ENCODE results near the gene YJU2.
"Not testable (repeated sequence)": the region's sequence is repeated elsewhere in the genome, so short reads cannot be mapped to it uniquely, and the experiment has no call there.

YJU2 gene

DNA sequence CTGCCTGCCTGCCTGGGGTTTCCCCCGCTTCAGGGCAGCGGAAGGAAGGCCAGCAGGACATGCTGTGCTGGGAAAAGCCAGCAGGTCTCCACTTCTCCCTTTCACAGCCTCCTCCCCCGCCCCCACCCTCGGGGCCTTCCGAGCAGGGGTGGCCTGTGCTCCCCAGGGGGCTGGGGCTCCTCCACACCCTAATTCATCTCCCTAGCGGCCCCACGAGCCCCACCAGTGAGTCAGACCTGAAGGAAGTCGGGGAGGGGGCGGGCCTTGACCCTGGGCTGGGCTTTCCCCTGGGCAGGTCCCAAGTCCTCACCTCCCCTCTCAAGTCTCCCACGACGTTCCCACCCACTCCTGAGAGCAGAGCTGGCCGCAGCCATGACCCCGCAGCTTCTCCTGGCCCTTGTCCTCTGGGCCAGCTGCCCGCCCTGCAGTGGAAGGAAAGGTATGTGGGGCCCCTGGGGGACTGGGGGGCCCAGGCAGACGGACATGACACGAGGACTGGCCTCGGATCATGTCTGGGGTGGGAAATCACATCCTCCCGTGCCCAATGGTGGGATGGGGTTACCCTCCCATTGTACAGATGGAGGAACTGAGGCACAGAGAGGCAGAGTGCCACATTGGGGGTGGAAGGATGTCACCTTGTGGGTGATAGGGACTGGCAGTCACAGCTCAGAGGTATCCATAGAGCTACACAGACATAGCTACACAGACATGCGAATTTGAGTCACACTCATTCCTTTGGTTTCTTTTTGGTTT is 17.5 kb upstream of the YJU2 start, which contains the start of gene EBI3:
TSS of gene EBI3 (plus strand) at position 345 of the 753 bp plus-strand sequence. CDS start at position 373, 28 bp downstream.
- peak; percentile 50 for DNase-seq

DNA sequence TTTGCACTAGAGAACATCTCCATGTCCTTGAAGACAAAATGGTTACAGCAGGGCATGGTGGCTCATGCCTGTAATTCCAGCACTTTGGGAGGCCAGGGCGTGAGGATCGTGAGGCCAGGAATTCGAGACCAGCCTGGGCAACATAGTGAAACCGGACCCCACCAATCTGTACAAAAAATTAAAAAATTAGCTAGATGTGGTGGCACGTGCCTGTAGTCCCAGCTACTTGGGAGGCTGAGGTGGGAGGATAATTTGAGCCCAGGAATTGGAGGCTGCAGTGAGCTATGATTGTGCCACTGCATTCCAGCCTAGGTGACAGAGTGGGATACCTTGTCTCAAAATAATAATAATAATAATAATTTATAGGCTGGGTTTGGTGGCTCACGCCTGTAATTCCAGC is 16.6 kb upstream of the YJU2 start:
- not testable (repeated sequence) for DNase-seq

DNA sequence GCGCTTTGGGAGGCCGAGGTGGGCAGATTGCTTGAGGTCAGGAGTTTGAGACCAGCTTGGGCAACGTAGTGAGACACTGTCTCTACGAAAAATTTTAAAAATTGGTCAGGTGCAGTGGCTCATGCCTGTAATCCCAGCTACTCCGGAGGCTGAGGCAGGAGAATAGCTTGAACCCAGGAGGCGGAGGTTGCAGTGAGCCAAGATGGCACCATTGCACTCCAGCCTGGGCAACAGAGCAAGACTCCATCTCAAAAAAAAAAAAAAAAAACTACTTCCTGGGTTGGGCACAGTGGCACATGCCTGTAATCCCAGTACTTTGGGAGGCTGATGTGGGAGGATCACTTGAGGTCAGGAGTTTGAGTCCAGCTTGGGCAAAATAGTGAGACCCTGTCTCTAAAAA is 15.4 kb upstream of the YJU2 start:
- not testable (repeated sequence) for DNase-seq

DNA sequence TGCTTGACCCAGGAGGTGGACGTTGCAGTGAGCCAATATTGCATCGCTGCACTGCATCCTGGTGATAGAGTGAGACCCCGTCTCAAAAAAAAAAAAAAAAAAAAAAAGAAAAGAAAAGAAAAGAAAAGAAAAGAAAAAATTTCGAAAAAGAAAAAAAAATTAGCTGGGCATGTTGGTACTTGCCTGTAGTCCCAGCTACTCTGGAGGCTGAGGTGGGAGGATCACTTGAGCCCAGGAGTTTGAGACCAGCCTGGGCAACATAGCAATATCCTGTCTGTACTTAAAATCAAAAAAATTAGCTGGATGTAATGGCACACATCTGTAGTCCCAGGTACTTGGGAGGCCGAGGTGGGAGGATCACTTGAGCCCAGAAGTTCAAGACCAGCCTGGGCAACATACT is 14.7 kb upstream of the YJU2 start:
- not testable (repeated sequence) for DNase-seq

DNA sequence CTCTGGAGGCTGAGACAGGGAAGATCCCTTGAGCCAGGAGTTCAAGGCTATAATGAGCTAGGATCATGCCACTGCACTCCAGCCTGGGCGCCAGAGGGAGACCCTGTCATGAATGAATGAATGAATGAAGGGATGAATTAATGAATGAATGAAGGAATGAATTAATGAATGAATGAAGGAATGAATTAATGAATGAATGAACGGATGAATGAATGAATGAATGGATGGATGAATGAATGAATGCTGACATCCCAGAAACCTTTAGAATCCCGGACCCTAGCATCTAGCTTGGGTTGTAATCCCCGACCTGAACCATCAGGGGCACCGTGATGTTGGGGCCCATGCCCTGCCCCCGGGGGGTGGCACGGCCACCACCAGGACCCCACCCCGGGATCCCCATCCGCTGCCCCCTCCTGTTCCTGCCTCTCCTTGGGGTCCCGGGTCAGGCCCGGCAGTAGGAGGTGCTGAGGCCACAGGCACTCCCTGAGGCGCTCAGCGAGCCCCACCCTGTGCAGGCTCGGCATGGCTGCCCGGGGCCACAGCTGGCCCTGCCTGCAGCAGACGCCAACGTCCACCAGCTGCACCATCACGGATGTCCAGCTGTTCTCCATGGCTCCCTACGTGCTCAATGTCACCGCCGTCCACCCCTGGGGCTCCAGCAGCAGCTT is 14.1 kb upstream of the YJU2 start:
- no peak for DNase-seq

DNA sequence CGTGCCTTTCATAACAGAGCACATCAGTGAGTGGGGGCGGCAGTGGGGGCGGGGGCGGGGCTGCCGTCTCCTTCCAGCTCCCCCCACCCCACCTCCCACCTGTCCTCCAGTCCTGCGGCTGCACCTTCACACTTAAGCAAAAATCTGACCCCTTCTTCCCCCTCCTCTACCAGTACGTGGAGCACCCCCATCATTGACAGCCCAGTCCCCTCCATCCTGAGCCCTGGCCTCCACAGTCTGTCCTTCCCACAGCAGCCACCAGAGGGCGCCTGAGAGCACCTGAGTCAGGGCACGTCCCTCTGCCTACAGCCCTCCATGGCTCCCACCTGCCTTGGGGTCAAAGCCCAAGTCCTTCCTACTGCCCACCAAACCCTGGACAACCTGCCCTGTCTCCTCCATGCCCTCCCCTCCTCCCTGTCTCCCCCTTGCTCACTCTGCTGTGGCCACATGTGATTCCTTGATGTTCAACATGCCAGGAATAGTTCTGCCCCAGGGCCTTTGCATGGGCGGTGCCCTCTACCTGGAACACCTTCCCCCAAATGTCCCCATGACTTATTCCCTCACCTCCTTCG is 13.5 kb upstream of the YJU2 start:
- DNase-seq = peak; percentile 16

DNA sequence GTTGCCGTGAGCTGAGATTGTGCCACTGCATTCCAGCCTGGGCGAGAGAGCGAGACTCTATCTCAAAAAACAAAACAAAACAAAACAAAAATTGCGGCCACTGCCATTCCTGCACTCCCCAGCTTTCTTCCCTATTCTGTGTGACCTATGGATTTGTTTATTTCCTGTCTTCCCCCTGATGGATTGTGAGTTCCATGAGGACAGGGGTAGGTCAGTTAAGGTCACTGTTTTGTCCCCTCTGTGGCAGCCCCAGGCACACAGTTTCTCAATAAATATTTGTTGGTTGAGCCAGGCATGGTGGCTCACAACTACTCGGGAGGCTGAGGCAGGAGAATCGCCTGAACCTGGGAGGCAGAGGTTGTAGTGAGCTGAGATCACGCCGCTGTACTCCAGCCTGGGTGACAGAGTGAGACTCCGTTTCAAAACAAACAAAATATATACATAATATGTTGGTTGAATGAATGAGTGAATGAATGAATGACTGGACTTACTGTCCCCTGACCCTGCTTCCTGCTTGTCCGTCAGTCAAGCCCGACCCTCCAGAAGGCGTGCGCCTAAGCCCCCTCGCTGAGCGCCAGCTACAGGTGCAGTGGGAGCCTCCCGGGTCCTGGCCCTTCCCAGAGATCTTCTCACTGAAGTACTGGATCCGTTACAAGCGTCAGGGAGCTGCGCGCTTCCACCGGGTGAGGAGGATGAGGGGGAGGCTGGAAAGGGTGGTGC is 12.6 kb upstream of the YJU2 start:
- no peak for DNase-seq

DNA sequence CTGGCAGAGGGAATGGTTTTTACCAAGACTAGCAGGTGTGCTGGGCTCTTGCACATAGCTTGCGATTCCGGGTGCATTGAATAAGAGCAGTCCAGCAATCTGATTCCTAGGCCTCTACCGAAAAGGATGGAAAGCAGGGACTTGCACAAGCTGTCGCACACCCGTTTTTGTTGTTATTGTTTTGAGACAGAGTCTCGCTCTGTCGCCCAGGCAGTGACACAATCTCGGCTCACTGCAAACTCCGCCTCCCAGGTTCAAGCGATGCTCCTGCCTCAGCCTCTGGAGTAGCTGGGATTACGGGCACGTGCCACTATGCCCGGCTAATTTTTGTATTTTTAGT is 12.0 kb upstream of the YJU2 start:
- no peak for DNase-seq

DNA sequence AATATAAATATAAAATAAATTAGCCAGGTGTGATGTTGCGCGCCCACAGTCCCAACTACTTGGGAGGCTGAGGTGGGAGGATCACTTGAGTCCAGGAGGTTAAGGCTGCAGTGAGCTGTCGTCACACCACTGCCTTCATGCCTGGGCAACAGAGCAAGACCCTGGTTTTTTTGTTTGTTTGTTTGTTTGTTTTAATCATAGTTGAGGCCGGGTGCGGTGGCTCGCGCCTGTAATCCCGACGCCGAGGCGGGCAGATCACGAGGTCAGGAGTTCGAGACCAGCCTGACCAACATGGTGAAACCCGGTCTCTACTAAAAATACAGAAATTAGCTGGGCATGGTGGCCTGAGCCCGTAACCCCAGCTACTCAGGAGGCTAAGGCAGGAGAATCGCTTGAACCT is 9.4 kb upstream of the YJU2 start:
- DNase-seq = not testable (repeated sequence)

DNA sequence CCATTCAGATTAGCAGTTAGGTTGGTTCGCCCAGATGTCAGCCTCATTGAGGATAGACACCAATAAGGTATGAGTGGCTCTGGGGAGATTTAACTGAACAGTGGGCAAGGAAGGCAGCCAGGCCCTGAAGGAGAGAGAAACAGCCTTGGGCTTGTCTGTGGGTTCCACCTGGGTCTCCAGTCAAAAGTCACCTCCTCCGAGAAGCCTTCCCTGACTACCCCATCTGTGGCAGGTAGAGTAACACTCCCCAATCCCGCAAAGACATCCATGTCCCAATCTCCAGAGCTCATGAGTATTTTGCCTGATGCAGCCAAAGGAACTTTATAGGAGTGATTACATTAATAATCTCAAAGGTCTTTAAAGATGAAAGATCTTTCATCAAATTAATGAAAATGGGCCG is 8.0 kb upstream of the YJU2 start:
- DNase-seq = no peak

DNA sequence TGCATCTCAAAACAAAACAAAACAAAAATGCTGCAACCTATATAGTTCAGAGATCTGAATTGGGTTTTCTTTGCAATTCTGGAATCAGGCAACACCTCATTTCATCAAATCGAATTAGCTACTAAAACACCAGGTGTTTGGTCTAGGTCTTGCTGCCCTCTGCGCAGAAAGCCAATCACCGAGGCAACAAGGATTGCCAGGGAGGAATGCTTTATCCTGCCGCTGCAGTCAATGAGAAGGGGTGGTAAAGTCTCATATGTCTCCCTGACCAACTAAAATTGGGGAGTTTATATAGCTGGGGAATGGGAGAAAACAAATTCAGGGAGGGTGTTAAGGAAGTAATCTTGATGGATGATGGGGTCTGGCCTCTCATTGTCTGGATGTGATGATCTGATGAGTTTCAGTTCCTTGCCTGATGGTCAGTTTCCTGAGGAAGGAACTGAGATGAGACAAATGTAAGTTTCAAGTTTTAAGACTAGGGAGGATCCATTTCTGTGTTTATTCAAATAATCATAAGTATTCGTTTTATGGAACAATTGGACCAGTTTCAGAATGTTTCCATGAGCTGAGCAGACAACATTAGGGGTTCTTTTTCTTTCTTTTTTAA is 5.0 kb upstream of the YJU2 start:
- no peak for DNase-seq

DNA sequence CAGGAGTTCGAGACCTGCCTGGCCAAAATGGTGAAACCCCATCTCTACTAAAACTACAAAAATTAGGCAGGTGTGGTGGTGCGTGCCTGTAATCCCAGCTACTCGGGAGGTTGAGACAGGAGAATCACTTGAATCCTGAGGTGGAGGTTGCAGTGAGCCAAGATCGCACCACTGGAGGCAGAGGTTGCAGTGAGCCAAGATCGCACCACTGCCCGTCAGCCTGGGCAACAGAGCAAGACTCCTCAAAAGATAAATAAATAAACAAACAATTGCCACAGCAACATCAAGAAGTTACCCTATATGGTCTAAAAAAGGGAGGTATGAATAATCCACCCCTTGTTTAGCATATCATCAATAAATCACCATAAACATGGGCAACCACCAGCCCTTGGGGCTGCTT is 942 bp upstream of the YJU2 start:
- DNase-seq = not testable (repeated sequence)

DNA sequence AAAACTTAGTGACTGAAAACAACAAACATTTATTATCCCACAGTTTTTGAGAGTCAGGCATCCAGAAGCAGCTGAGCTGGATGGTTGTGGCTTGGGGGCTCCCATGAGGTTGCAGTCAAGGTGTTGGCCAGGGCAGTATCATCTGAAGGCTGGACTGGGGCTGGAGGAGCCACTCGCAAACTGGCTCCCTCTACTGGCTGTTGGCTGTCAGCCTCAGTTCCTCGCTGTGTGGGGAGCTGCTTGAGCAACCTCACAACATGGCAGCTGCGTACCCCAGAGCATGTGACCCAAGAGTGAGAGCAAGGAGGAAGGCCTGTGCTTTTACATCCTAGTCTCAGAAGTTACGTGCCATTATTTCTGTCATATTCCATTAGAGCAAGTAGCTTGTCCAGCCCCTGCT is 9.7 kb downstream of the YJU2 start:
- no peak for DNase-seq

DNA sequence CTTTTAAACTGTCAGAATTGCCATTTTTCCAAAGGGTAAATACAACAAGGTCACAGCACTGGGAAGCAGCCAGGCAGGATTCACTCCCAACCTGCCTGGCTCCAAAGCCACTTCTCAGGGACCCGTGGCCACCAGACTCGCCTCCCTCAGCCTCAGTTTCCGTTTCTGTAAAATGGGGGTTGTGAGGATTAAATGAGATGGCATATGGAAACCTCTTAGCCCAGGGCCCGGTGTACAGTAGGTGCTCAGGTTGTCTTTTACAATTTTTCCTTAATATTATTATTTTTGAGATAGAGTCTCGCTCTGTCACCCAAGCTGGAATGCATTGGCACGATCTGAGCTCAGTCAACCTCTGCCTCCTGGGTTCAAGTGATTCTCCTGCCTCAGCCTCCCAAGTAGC is 10.1 kb downstream of the YJU2 start:
- DNase-seq = no peak

DNA sequence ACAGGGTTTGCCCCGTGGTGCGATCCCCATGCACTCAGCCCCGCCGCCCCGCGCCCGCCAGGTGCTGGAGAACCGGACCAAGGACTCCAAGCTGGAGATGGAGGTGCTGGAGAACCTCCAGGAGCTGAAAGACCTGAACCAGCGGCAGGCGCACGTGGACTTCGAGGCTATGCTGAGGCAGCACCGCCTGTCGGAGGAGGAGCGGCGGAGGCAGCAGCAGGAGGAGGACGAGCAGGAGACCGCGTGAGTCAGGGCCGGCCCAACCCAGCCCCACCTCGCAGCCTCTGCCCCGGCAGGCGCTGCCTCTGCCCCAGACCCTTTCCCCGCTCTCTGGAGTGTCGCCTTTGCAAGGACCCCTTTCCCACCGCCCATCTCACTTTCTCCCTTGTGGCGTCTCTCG is 11.3 kb downstream of the YJU2 start:
- no peak for DNase-seq

DNA sequence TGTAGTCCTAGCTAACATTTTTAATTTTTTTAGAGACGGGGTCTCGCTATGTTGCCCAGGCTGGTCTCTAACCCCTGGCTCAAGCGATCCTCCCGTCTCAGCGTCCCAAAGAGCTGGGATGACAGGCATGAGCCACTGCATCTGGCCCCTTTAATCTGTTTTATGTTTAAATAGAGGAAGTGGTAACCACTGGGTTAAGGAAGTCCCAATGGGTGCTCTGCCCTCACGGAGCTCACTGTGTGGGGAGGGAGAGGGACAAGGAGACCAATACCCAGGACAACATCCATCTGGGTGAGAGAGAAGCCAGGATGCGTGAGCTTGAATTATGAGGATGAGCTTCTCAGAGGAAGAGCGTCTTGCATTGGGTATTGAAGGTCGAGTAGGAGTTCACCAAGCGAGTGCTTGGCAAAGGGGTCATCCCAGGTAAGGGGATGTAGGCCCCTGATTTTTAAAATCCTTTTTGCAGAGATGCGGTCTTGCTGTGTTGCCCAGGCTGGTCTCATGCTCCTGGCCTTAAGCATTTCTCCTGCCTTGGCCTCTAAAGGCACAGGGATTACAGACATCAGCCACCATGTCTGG is 13.8 kb downstream of the YJU2 start:
- DNase-seq = no peak

DNA sequence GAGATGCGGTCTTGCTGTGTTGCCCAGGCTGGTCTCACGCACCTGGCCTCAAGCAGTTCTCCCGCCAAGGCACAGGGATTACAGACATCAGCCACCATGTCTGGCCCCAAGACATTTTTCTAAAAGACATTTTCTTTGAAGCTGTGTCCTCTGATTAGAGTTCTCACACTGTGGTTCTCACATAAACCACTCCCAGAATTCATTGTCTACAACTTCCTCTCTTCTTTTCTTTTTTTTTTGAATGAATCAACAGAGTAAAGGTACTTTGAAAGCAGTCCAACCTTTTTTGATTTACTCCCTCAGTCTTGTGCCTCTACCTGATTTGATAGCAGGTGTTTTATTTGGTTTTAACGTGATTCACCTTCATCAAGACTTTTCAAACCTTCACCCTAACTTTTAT is 17.9 kb downstream of the YJU2 start:
- DNase-seq = no peak

DNA sequence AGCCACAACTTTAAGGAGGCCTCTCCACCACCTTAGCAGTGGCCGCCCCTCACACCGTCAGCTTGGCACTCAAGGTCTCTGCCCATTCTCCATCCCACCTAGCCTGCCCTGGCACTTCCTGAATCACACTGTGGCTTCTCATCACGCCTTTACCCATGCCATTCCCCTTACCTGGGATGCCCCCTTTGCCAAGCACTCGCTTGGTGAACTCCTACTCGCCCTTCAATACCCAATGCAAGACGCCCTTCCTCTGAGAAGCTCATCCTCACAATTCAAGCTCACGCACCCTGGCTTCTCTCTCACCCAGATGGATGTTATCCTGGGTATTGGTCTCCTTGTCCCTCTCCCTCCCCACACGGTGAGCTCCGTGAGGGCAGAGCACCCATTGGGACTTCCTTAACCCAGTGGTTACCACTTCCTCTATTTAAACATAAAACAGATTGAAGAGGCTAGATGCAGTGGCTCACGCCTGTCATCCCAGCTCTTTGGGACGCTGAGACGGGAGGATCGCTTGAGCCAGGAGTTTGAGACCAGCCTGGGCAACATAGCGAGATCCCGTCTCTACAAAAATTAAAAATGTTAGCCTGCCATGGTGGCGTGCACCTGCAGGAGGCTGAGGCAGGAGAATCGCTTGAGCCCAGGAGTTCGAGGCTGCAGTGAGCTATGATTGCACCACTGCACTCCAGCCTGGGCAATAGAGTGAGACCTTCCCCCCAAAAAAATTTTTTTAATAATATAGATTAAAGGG is 19.5 kb downstream of the YJU2 start:
- no peak for DNase-seq

DNA sequence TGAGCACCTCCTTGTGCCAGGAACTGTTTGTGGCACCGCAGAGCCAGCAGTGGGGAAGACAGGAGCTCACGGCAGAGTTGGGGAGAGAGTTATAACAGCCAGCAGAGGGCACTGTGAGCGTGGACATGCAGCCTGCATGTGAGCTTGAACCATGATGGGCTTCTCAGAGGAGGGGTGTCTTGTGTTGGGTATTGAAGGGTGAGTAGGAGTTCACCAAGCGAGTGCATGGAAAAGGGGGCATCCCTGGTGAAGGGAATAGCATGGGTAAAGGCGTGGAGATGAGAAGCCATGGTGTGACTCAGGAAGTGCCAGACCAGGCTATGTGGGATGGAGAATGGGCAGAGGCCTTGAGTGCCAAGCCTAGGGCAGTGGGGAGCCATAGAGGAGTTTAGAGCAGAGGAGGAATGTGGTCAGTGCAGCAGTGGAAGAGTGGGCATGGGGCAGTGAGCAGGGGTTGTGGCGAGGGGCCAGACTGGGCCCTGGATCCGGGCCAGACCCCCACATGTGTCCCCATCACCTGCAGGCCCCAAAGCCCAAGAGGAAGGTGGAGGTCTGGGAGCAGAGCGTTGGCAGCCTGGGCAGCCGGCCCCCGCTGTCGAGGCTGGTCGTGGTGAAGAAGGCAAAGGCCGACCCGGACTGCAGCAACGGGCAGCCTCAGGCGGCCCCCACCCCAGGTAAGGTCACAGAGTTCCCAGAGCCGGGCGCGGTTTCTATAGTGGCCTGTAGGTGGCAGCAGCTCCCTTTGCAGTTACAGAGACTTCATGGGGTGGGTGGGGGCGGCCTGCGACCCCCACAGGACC is 20.4 kb downstream of the YJU2 start:
- peak; percentile 25 for DNase-seq

DNA sequence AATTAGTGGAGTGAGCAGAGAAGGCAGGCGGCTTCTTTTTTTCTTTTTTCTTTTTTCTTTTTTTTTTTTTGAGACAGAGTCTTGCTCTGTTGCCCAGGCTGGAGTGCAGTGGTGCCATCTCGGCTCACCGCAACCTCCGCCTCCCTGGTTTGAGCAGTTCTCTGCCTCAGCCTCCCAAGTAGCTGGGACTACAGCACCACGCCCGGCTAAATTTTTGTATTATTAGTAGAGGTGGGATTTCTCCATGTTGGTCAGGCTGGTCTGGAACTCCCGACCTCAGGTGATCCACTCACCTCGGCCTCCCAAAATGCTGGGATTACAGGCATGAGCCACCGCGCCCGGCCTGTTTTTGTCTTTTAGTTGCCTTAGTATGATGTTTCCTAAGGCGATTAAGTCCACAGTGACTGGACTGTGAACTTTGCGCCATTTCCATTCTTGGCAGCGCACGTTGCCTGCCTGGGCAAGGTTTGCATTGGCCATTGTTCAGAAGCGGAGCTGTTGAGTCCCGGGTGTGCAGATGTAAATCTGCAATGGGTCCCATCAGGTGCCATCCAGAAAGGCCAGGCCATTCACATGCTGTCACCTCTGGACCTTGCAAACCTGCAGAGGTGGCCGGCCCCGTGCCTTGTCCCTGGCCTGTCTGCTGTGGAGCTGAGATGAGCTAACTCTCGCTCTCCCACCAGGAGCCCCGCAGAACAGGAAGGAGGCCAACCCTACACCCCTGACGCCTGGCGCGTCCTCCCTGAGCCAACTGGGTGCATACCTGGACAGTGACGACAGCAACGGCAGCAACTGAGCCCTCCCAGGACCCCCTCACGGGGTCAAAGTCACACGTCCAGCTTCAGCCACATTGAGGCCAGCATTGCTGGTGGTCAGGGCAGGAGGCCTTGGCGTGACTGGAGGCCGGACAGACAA is 21.3 kb downstream of the YJU2 start:
- no peak for DNase-seq

Measured in fibroblast of upper back skin (primary cell).